Naive B cell (primary cell): ENCODE measurements around the gene MAPKAPK2. TPM values are rescaled to one million over a fixed set of nuclear protein-coding genes. Genes with fewer than 3 reads are reported as not detected.
A peak's percentile ranks its signal among the peaks of the same experiment; 100 is the strongest.

Experiments used
- ATAC-seq, 2 donors: fragments of 150-1000 bp; cut with Tn5 transposase; 2 replicates each; pipeline ENCODE4 v1.10.0; 2021; ENCODE audit warnings: low read depth in 2 of 2, mild to moderate bottlenecking in 2 of 2, moderate library complexity in 2 of 2
- DNase-seq: peaks from one replicate; pipeline ENCODE4 v3.0.0; 2022
- H3K27ac Mint-ChIP-seq, 6 donors: one replicate each; pipeline ENCODE4 v1.8.0; 2020 to 2022; ENCODE audit warnings: mild to moderate bottlenecking in 6 of 6, mixed read lengths in 6 of 6, moderate library complexity in 5 of 6, inconsistent platforms in 2 of 6
- H3K27me3 Mint-ChIP-seq, 3 donors: one replicate each; pipeline ENCODE4 v1.8.0; 2021 to 2022; ENCODE audit warnings: mixed read lengths in 3 of 3, mild to moderate bottlenecking in 1 of 3
- H3K36me3 Mint-ChIP-seq, 2 donors: one replicate each; pipeline ENCODE4 v1.8.0; 2020 to 2022; ENCODE audit warnings: mixed read lengths in 2 of 2, inconsistent platforms in 1 of 2, mild to moderate bottlenecking in 1 of 2
- H3K4me1 Mint-ChIP-seq, 3 donors: one replicate each; pipeline ENCODE4 v1.8.0; 2020 to 2022; ENCODE audit warnings: mixed read lengths in 3 of 3, inconsistent platforms in 1 of 3, mild to moderate bottlenecking in 1 of 3, moderate library complexity in 1 of 3
- H3K4me3 Mint-ChIP-seq, 8 donors: one replicate each; pipeline ENCODE4 v1.8.0; 2020 to 2022; ENCODE audit warnings: mild to moderate bottlenecking in 8 of 8, mixed read lengths in 8 of 8, moderate library complexity in 8 of 8, inconsistent platforms in 2 of 8
- H3K9me3 Mint-ChIP-seq, 7 donors: one replicate each; pipeline ENCODE4 v1.8.0; 2020 to 2022; ENCODE audit warnings: mixed read lengths in 7 of 7, mild to moderate bottlenecking in 5 of 7, inconsistent platforms in 2 of 7, moderate library complexity in 1 of 7
- polyA plus RNA-seq, 6 donors: library from polyadenylated mRNA; unstranded; fragments of 300-500 nt; fragmentation: Illumina TruSeq; gene quantifications; one replicate each; pipeline ENCODE4 v1.2.3, GENCODE V29; 2021; ENCODE audit warnings: low read depth in 6 of 6

The MAPKAPK2 gene
- polyA plus RNA-seq, 6 donors from 2014 or later, result 1.7 to 3.6 (median 2.8) TPM

GRCh38 chr1:206705191-206705590 is 20.5 kb downstream of the MAPKAPK2 start:
- DNase-seq (no peak), ATAC-seq (no peak)
- H3K4me1 Mint-ChIP-seq, result peaks cover 77 to 96% (median 93%) of the 10 kb centered on the region in 3 donors
- H3K4me3 Mint-ChIP-seq, result peak overlapping the region in 4 of 8 donors; percentile 33 to 78 (median 52)
- H3K9me3 Mint-ChIP-seq, result no peaks in the 10 kb centered on the region
- H3K36me3 Mint-ChIP-seq, result no peaks in the 10 kb centered on the region
- no peaks in the 10 kb centered on the region for H3K27me3 Mint-ChIP-seq
- peak overlapping the region in 2 of 6 donors; percentile 33 to 63 for H3K27ac Mint-ChIP-seq

GRCh38 chr1:206705726-206706297 is 21.1 kb downstream of the MAPKAPK2 start:
- Mint-ChIP-seq H3K27me3 (no peaks in the 10 kb centered on the region), H3K27ac (peak overlapping the region in 3 of 6 donors; percentile 33 to 75 (median 63)), H3K36me3 (no peaks in the 10 kb centered on the region), H3K9me3 (no peaks in the 10 kb centered on the region), H3K4me1 (peaks cover 81 to 95% (median 94%) of the 10 kb centered on the region in 3 donors), H3K4me3 (peak overlapping the region in 4 of 8 donors; percentile 32 to 66 (median 41))
- no peak for DNase-seq
- ATAC-seq, result no peak

GRCh38 chr1:206706298-206706791 is 21.6 kb downstream of the MAPKAPK2 start:
- Mint-ChIP-seq H3K4me1 (peaks cover 78 to 95% (median 89%) of the 10 kb centered on the region in 3 donors), H3K27ac (peak overlapping the region in 1 of 6 donors; percentile 44), H3K27me3 (no peaks in the 10 kb centered on the region), H3K4me3 (peak overlapping the region in 6 of 8 donors; percentile 11 to 81 (median 48)), H3K9me3 (no peaks in the 10 kb centered on the region), H3K36me3 (no peaks in the 10 kb centered on the region)
- ATAC-seq (no peak), DNase-seq (no peak)

GRCh38 chr1:206706806-206707366 is 22.2 kb downstream of the MAPKAPK2 start:
- no peaks in the 10 kb centered on the region for H3K9me3 Mint-ChIP-seq
- DNase-seq, result no peak
- H3K27ac Mint-ChIP-seq, result peak overlapping the region in 4 of 6 donors; percentile 4 to 59 (median 34)
- H3K27me3 Mint-ChIP-seq, result no peaks in the 10 kb centered on the region
- H3K4me1 Mint-ChIP-seq, result peaks cover 79 to 97% (median 91%) of the 10 kb centered on the region in 3 donors
- H3K4me3 Mint-ChIP-seq, result peak overlapping the region in 6 of 8 donors; percentile 11 to 81 (median 68)
- no peaks in the 10 kb centered on the region for H3K36me3 Mint-ChIP-seq
- no peak for ATAC-seq

GRCh38 chr1:206708058-206708457 is 23.4 kb downstream of the MAPKAPK2 start:
- ATAC-seq (peak; percentile 70 to 79), DNase-seq (peak; percentile 43)
- Mint-ChIP-seq H3K27ac (peak overlapping the region in 5 of 6 donors; percentile 0 to 31 (median 4)), H3K27me3 (no peaks in the 10 kb centered on the region), H3K36me3 (no peaks in the 10 kb centered on the region), H3K4me3 (peak overlapping the region; percentile 25 to 81 (median 68)), H3K4me1 (peaks cover 77 to 97% (median 91%) of the 10 kb centered on the region in 3 donors), H3K9me3 (no peaks in the 10 kb centered on the region)

GRCh38 chr1:206708882-206709281 is 24.2 kb downstream of the MAPKAPK2 start:
- Mint-ChIP-seq H3K4me1 (peaks cover 77 to 97% (median 91%) of the 10 kb centered on the region in 3 donors), H3K27me3 (no peaks in the 10 kb centered on the region), H3K9me3 (no peaks in the 10 kb centered on the region), H3K4me3 (peak overlapping the region in 4 of 8 donors; percentile 21 to 80 (median 48)), H3K27ac (no peak overlapping the region), H3K36me3 (no peaks in the 10 kb centered on the region)
- no peak for DNase-seq
- no peak for ATAC-seq

GRCh38 chr1:206709322-206709721 is 24.6 kb downstream of the MAPKAPK2 start:
- peaks cover 73 to 97% (median 90%) of the 10 kb centered on the region in 3 donors for H3K4me1 Mint-ChIP-seq
- no peaks in the 10 kb centered on the region for H3K9me3 Mint-ChIP-seq
- DNase-seq (no peak), ATAC-seq (no peak)
- H3K36me3 Mint-ChIP-seq, result no peaks in the 10 kb centered on the region
- no peaks in the 10 kb centered on the region for H3K27me3 Mint-ChIP-seq
- H3K4me3 Mint-ChIP-seq, result peak overlapping the region in 3 of 8 donors; percentile 13 to 54 (median 21)
- H3K27ac Mint-ChIP-seq, result no peak overlapping the region

- no peaks in the 10 kb centered on the region for H3K27me3 Mint-ChIP-seq
- no peaks in the 10 kb centered on the region for H3K9me3 Mint-ChIP-seq
- peaks cover 72 to 97% (median 90%) of the 10 kb centered on the region in 3 donors for H3K4me1 Mint-ChIP-seq
- ATAC-seq, result no peak
- peak overlapping the region in 2 of 6 donors; percentile 34 to 49 for H3K27ac Mint-ChIP-seq
- peak overlapping the region in 1 of 8 donors; percentile 7 for H3K4me3 Mint-ChIP-seq
- DNase-seq, result no peak
- H3K36me3 Mint-ChIP-seq, result no peaks in the 10 kb centered on the region
These were observed 25.2 kb downstream of the MAPKAPK2 start for GRCh38 chr1:206709772-206710459.

GRCh38 chr1:206710460-206710823 is 25.7 kb downstream of the MAPKAPK2 start:
- H3K4me3 Mint-ChIP-seq, result peak overlapping the region in 1 of 8 donors; percentile 5
- ATAC-seq (no peak), DNase-seq (no peak)
- peak overlapping the region in 2 of 6 donors; percentile 49 for H3K27ac Mint-ChIP-seq
- H3K36me3 Mint-ChIP-seq, result no peaks in the 10 kb centered on the region
- peaks cover 72 to 97% (median 90%) of the 10 kb centered on the region in 3 donors for H3K4me1 Mint-ChIP-seq
- H3K27me3 Mint-ChIP-seq, result no peaks in the 10 kb centered on the region
- no peaks in the 10 kb centered on the region for H3K9me3 Mint-ChIP-seq

GRCh38 chr1:206713070-206713469 is 28.4 kb downstream of the MAPKAPK2 start:
- Mint-ChIP-seq H3K27me3 (no peaks in the 10 kb centered on the region), H3K4me1 (peaks cover 78 to 98% (median 91%) of the 10 kb centered on the region in 3 donors), H3K9me3 (no peaks in the 10 kb centered on the region), H3K36me3 (no peaks in the 10 kb centered on the region), H3K27ac (peak overlapping the region in 4 of 6 donors; percentile 36 to 75 (median 62)), H3K4me3 (peak overlapping the region in 1 of 8 donors; percentile 6)
- no peak for DNase-seq
- ATAC-seq, result no peak

GRCh38 chr1:206713910-206714312 is 29.2 kb downstream of the MAPKAPK2 start:
- Mint-ChIP-seq H3K36me3 (no peaks in the 10 kb centered on the region), H3K4me3 (peak overlapping the region in 2 of 8 donors; percentile 1 to 74), H3K27me3 (no peaks in the 10 kb centered on the region), H3K9me3 (no peaks in the 10 kb centered on the region), H3K27ac (peak overlapping the region in 2 of 6 donors; percentile 40 to 85), H3K4me1 (peaks cover 74 to 96% (median 88%) of the 10 kb centered on the region in 3 donors)
- no peak for DNase-seq
- ATAC-seq, result no peak

GRCh38 chr1:206714331-206715058 is 29.8 kb downstream of the MAPKAPK2 start:
- no peaks in the 10 kb centered on the region for H3K9me3 Mint-ChIP-seq
- no peaks in the 10 kb centered on the region for H3K27me3 Mint-ChIP-seq
- H3K4me3 Mint-ChIP-seq, result peak overlapping the region in 5 of 8 donors; percentile 1 to 32 (median 25)
- H3K27ac Mint-ChIP-seq, result peak overlapping the region in 3 of 6 donors; percentile 31 to 85 (median 83)
- DNase-seq (no peak), ATAC-seq (peak in 1 of 2 donors; percentile 9)
- no peaks in the 10 kb centered on the region for H3K36me3 Mint-ChIP-seq
- peaks cover 74 to 96% (median 88%) of the 10 kb centered on the region in 3 donors for H3K4me1 Mint-ChIP-seq

GRCh38 chr1:206715120-206715519 is 30.4 kb downstream of the MAPKAPK2 start:
- H3K27me3 Mint-ChIP-seq, result no peaks in the 10 kb centered on the region
- H3K4me3 Mint-ChIP-seq, result peak overlapping the region in 3 of 8 donors; percentile 12 to 87 (median 29)
- H3K27ac Mint-ChIP-seq, result peak overlapping the region in 3 of 6 donors; percentile 31 to 95 (median 83)
- H3K36me3 Mint-ChIP-seq, result no peaks in the 10 kb centered on the region
- no peak for ATAC-seq
- no peak for DNase-seq
- H3K4me1 Mint-ChIP-seq, result peaks cover 72 to 96% (median 88%) of the 10 kb centered on the region in 3 donors
- H3K9me3 Mint-ChIP-seq, result no peaks in the 10 kb centered on the region
